Muscle layer of duodenum (tissue), 2 donors: Measurements from ENCODE around the gene TTC9C.
"Not testable (repeated sequence)": the region's sequence is repeated elsewhere in the genome, so short reads cannot be mapped to it uniquely, and the experiment has no call there.

Source experiments
- H3K27ac ChIP-seq: one replicate; pipeline ENCODE4 v1.7.0; 2013; ENCODE audit warnings: mild to moderate bottlenecking, low read length
- H3K27me3 ChIP-seq: one replicate; pipeline ENCODE4 v1.7.0; 2013; ENCODE audit warnings: low read depth, mild to moderate bottlenecking, control low read depth, low read length
- H3K36me3 ChIP-seq, 2 donors: one replicate each; pipeline ENCODE4 v1.7.0; 2013; ENCODE audit warnings: low read length in 2 of 2, control low read depth in 1 of 2, mild to moderate bottlenecking in 1 of 2; ENCODE audit not compliant: insufficient read depth in 2 of 2, control insufficient read depth in 1 of 2
- H3K4me1 ChIP-seq, 2 donors: one replicate each; pipeline ENCODE4 v1.7.0; 2013; ENCODE audit warnings: low read length in 2 of 2, mild to moderate bottlenecking in 2 of 2, control low read depth in 1 of 2, moderate library complexity in 1 of 2; ENCODE audit not compliant: insufficient read depth in 2 of 2, control insufficient read depth in 1 of 2
- H3K4me3 ChIP-seq, 2 donors: one replicate each; pipeline ENCODE4 v1.7.0; 2013; ENCODE audit warnings: low read length in 2 of 2, low read depth in 1 of 2, mild to moderate bottlenecking in 1 of 2
- H3K9me3 ChIP-seq, 2 donors: one replicate each; pipeline ENCODE4 v1.7.0; 2013; ENCODE audit warnings: low read length in 2 of 2, control low read depth in 1 of 2, mild to moderate bottlenecking in 1 of 2; ENCODE audit not compliant: control insufficient read depth in 1 of 2
- donor health status: healthy.

TTC9C gene

DNA sequence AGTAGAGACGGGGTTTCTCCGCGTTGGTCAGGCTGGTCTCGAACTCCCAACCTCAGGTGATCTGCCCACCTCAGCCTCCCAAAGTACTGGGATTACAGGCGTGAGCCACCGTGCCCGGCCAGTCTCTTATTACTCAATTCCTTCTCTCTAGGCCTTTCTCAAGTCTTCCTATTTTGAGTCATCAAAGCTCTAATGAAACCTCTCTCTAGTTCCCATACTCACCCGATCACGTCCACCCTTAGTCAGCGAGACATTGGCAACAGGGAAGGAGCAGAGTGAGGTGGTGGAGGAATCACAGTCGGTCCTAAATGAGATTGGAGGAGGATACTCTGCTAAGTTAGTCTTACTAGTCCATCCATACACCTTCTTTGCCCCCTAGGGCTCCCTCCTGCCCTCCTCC is 26.0 kb upstream of the TTC9C start:
- H3K9me3 ChIP-seq, result no peaks in the 10 kb centered on the region

DNA sequence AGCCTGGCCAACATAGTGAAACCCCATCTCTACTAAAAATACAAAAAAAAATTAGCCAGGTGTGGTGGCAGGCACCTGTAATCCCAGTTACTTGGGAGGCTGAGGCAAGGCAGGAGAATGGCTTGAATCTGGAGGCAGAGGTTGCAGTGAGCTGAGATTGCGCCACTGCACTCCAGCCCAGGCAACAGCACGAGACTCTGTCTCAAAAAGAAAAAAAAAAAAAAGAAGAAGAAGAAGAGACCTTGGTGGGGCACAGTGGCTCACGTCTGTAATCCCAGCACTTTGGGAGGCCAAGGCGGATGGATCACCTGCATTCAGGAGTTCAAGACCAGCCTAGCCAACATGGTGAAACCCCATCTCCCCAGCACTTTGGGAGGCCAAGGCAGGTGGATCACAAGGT is 24.4 kb upstream of the TTC9C start:
- H3K36me3 ChIP-seq, H3K9me3 ChIP-seq, H3K27ac ChIP-seq, H3K4me3 ChIP-seq, H3K27me3 ChIP-seq: not testable (repeated sequence)
- peaks cover 17 to 33% of the 10 kb centered on the region in 2 donors for H3K4me1 ChIP-seq

More for the DNA sequence above, 26.0 kb upstream of the TTC9C start:
- Histone ChIP-seq H3K4me1 (peaks cover 13 to 19% of the 10 kb centered on the region in 2 donors), H3K27ac (no peak overlapping the region), H3K36me3 (peaks cover 0 to 3% of the 10 kb centered on the region in 2 donors), H3K4me3 (no peak overlapping the region), H3K27me3 (no peaks in the 10 kb centered on the region)

DNA sequence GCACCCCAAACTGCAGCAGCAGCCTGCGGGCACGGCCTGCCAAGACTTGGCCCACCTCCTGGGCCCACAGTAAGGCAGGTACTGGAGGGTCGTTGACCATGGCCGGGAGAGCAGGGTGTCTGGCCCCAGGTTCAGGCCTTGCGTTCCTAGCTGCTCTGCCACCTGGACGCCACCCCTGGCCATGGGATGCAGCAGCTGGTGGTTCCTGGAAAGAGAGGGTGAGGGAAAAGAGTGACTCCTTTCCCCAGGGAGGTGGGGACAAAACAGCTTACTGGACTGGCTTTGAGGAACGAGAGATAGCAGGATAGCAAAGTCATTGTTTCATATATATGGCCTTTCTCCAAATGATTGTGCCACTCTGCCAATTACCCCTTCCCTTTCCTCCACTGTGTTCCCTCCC is 22.9 kb upstream of the TTC9C start:
- Histone ChIP-seq H3K4me1 (peaks cover 22 to 39% of the 10 kb centered on the region in 2 donors), H3K27ac (peak overlapping the region; percentile 88), H3K27me3 (no peaks in the 10 kb centered on the region), H3K36me3 (peaks cover 2 to 3% of the 10 kb centered on the region in 2 donors), H3K9me3 (no peaks in the 10 kb centered on the region), H3K4me3 (peak overlapping the region; percentile 79 to 91)

GRCh38 chr11:62705880-62706849 is 22.1 kb upstream of the TTC9C start:
- H3K27ac ChIP-seq, result peak overlapping the region; percentile 88
- peaks cover 23 to 44% of the 10 kb centered on the region in 2 donors for H3K4me1 ChIP-seq
- peaks cover 2 to 7% of the 10 kb centered on the region in 2 donors for H3K36me3 ChIP-seq
- no peaks in the 10 kb centered on the region for H3K27me3 ChIP-seq
- no peaks in the 10 kb centered on the region for H3K9me3 ChIP-seq
- peak overlapping the region; percentile 79 to 91 for H3K4me3 ChIP-seq

DNA sequence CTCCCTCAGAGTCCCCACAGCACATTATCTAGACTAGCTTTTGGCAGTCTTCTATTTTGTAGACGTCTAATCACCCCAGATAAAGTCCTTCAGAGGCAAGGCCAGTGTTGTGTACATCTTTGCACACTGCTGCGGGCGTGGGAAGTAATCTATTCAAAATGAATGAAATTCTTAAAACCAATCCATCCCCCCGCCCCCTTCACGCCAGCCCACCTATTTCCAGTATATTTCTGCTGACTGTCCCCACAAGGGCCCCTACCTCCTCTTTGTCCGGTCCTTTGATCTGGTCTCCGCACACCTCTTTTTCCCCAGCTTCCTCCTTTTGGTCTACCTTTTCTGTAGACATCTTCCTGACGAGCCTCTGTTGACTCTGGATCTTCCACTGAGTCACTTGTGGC is 21.4 kb upstream of the TTC9C start:
- Histone ChIP-seq H3K36me3 (peaks cover 0 to 11% of the 10 kb centered on the region in 2 donors), H3K27me3 (no peaks in the 10 kb centered on the region), H3K4me1 (peaks cover 23 to 44% of the 10 kb centered on the region in 2 donors), H3K9me3 (no peaks in the 10 kb centered on the region), H3K27ac (peak overlapping the region; percentile 67), H3K4me3 (peak overlapping the region; percentile 79 to 91)

- peaks cover 4 to 15% of the 10 kb centered on the region in 2 donors for H3K36me3 ChIP-seq
- peak within 1 kb of the TSS; percentile 67 for H3K27ac ChIP-seq
Observed at GRCh38 chr11:62707277-62707861, 20.9 kb upstream of the TTC9C start, which contains the start of the genes BSCL2 and GNG3. Gene BSCL2 (minus strand): TSS chr11:62707424. CDS start chr11:62707195, 229 bp downstream. Gene GNG3 (plus strand): TSS chr11:62707676. CDS start chr11:62708296, 620 bp downstream.

GRCh38 chr11:62708392-62708791 is 19.9 kb upstream of the TTC9C start:
- no peaks in the 10 kb centered on the region for H3K27me3 ChIP-seq
- peaks cover 23 to 44% of the 10 kb centered on the region in 2 donors for H3K4me1 ChIP-seq
- H3K9me3 ChIP-seq, result no peaks in the 10 kb centered on the region
- peaks cover 11 to 19% of the 10 kb centered on the region in 2 donors for H3K36me3 ChIP-seq
- H3K27ac ChIP-seq, result peak overlapping the region; percentile 94
- H3K4me3 ChIP-seq, result peak overlapping the region; percentile 70 to 76

More at GRCh38 chr11:62707277-62707861, 20.9 kb upstream of the TTC9C start, which contains the start of the genes BSCL2 and GNG3:
- no peaks in the 10 kb centered on the region for H3K27me3 ChIP-seq
- peaks cover 23 to 44% of the 10 kb centered on the region in 2 donors for H3K4me1 ChIP-seq
- no peaks in the 10 kb centered on the region for H3K9me3 ChIP-seq
- peak within 1 kb of the TSS; percentile 79 to 91 for H3K4me3 ChIP-seq

GRCh38 chr11:62708793-62709192 is 19.5 kb upstream of the TTC9C start:
- Histone ChIP-seq H3K4me1 (peaks cover 23 to 44% of the 10 kb centered on the region in 2 donors), H3K4me3 (peak overlapping the region; percentile 70 to 76), H3K27me3 (no peaks in the 10 kb centered on the region), H3K9me3 (no peaks in the 10 kb centered on the region), H3K27ac (peak overlapping the region; percentile 94), H3K36me3 (peaks cover 15 to 23% of the 10 kb centered on the region in 2 donors)

- Histone ChIP-seq H3K36me3 (peaks cover 20 to 27% of the 10 kb centered on the region in 2 donors), H3K9me3 (no peaks in the 10 kb centered on the region), H3K27ac (peak overlapping the region; percentile 94), H3K27me3 (no peaks in the 10 kb centered on the region), H3K4me1 (peaks cover 23 to 44% of the 10 kb centered on the region in 2 donors), H3K4me3 (peak overlapping the region; percentile 70 to 76)
Observed at GRCh38 chr11:62709247-62710000, 18.9 kb upstream of the TTC9C start.

- peaks cover 23 to 44% of the 10 kb centered on the region in 2 donors for H3K4me1 ChIP-seq
Observed at GRCh38 chr11:62710001-62710345, 18.3 kb upstream of the TTC9C start.

More at GRCh38 chr11:62710001-62710345, 18.3 kb upstream of the TTC9C start:
- no peaks in the 10 kb centered on the region for H3K27me3 ChIP-seq
- H3K4me3 ChIP-seq, result peak overlapping the region; percentile 70 to 76
- peak overlapping the region; percentile 94 for H3K27ac ChIP-seq
- H3K9me3 ChIP-seq, result no peaks in the 10 kb centered on the region
- H3K36me3 ChIP-seq, result peaks cover 24 to 32% of the 10 kb centered on the region in 2 donors
